Activated naive CD8-positive, alpha-beta T cell treated with anti-CD3 and anti-CD28 coated beads, Interleukin-2, amount 50 U/mL, for 24 hours (primary cell): Measurements from ENCODE around the gene SMYD1.

ENCODE experiments used
- ATAC-seq: fragments of 150-1000 bp; cut with Tn5 transposase; one replicate; pipeline ENCODE4 v1.10.0; 2021
- DNase-seq: peaks from one replicate; pipeline ENCODE4 v3.0.0; 2021
- H3K27ac Mint-ChIP-seq: one replicate; pipeline ENCODE4 v1.8.0; 2021; ENCODE audit warnings: mild to moderate bottlenecking, mixed read lengths
- H3K27me3 Mint-ChIP-seq: one replicate; pipeline ENCODE4 v1.8.0; 2021; ENCODE audit warnings: mixed read lengths
- H3K36me3 Mint-ChIP-seq: one replicate; pipeline ENCODE4 v1.8.0; 2021; ENCODE audit warnings: low read depth, mixed read lengths
- H3K4me1 Mint-ChIP-seq: one replicate; pipeline ENCODE4 v1.8.0; 2021; ENCODE audit warnings: mixed read lengths
- H3K4me3 Mint-ChIP-seq: one replicate; pipeline ENCODE4 v1.8.0; 2021; ENCODE audit warnings: mild to moderate bottlenecking, moderate library complexity, mixed read lengths
- H3K9me3 Mint-ChIP-seq: one replicate; pipeline ENCODE4 v1.8.0; 2021; ENCODE audit warnings: mixed read lengths

Gene SMYD1

GRCh38 chr2:88048541-88048940, 19.1 kb upstream of the SMYD1 start:
- no peaks in the 10 kb centered on the region for H3K27me3 Mint-ChIP-seq
- DNase-seq = no peak
- peaks cover 67% of the 10 kb centered on the region for H3K4me1 Mint-ChIP-seq
- H3K27ac Mint-ChIP-seq = no peak overlapping the region
- no peak for ATAC-seq
- no peaks in the 10 kb centered on the region for H3K9me3 Mint-ChIP-seq
- H3K36me3 Mint-ChIP-seq = peaks cover 42% of the 10 kb centered on the region
- no peak overlapping the region for H3K4me3 Mint-ChIP-seq

GRCh38 chr2:88049622-88050021, 18.0 kb upstream of the SMYD1 start:
- H3K27ac Mint-ChIP-seq = peak overlapping the region; percentile 31
- peaks cover 77% of the 10 kb centered on the region for H3K4me1 Mint-ChIP-seq
- H3K9me3 Mint-ChIP-seq = no peaks in the 10 kb centered on the region

GRCh38 chr2:88051792-88052191, 15.8 kb upstream of the SMYD1 start:
- Mint-ChIP-seq H3K4me1 (peaks cover 75% of the 10 kb centered on the region), H3K9me3 (no peaks in the 10 kb centered on the region), H3K27ac (peak overlapping the region; percentile 99), H3K4me3 (no peak overlapping the region), H3K27me3 (no peaks in the 10 kb centered on the region), H3K36me3 (peaks cover 54% of the 10 kb centered on the region)
- ATAC-seq (no peak), DNase-seq (no peak)

More at GRCh38 chr2:88049622-88050021, 18.0 kb upstream of the SMYD1 start:
- Mint-ChIP-seq H3K4me3 (no peak overlapping the region), H3K36me3 (peaks cover 53% of the 10 kb centered on the region), H3K27me3 (no peaks in the 10 kb centered on the region)
- ATAC-seq (no peak), DNase-seq (no peak)

GRCh38 chr2:88053296-88053695, 14.3 kb upstream of the SMYD1 start:
- ATAC-seq (no peak), DNase-seq (no peak)
- Mint-ChIP-seq H3K36me3 (peaks cover 54% of the 10 kb centered on the region), H3K9me3 (no peaks in the 10 kb centered on the region), H3K4me3 (peak overlapping the region; percentile 99), H3K27me3 (no peaks in the 10 kb centered on the region), H3K27ac (peak overlapping the region; percentile 99), H3K4me1 (peaks cover 80% of the 10 kb centered on the region)

GRCh38 chr2:88053934-88054781, 13.5 kb upstream of the SMYD1 start:
- H3K4me1 Mint-ChIP-seq = peaks cover 83% of the 10 kb centered on the region
- peak overlapping the region; percentile 99 for H3K27ac Mint-ChIP-seq
- H3K9me3 Mint-ChIP-seq = no peaks in the 10 kb centered on the region
- H3K4me3 Mint-ChIP-seq = peak overlapping the region; percentile 99
- ATAC-seq (no peak), DNase-seq (no peak)
- peaks cover 46% of the 10 kb centered on the region for H3K36me3 Mint-ChIP-seq
- H3K27me3 Mint-ChIP-seq = no peaks in the 10 kb centered on the region

- Mint-ChIP-seq H3K36me3 (peaks cover 40% of the 10 kb centered on the region), H3K4me1 (peaks cover 77% of the 10 kb centered on the region), H3K27me3 (no peaks in the 10 kb centered on the region), H3K27ac (peak overlapping the region; percentile 99), H3K4me3 (peak overlapping the region; percentile 99), H3K9me3 (no peaks in the 10 kb centered on the region)
- ATAC-seq = no peak
- DNase-seq = no peak
These were observed 12.7 kb upstream of the SMYD1 start for GRCh38 chr2:88054782-88055370.

GRCh38 chr2:88055371-88056128, 12.1 kb upstream of the SMYD1 start, which contains the start of gene KRCC1:
Gene KRCC1, minus strand, starts transcription at chr2:88055783. Its CDS starts 27,220 bp downstream, at chr2:88028563.
- H3K36me3 Mint-ChIP-seq = peaks cover 40% of the 10 kb centered on the region
- H3K4me1 Mint-ChIP-seq = peaks cover 76% of the 10 kb centered on the region

GRCh38 chr2:88057437-88057844, 10.2 kb upstream of the SMYD1 start:
- DNase-seq (no peak), ATAC-seq (peak; percentile 44)
- no peaks in the 10 kb centered on the region for H3K27me3 Mint-ChIP-seq
- no peaks in the 10 kb centered on the region for H3K9me3 Mint-ChIP-seq
- peaks cover 66% of the 10 kb centered on the region for H3K4me1 Mint-ChIP-seq
- peaks cover 27% of the 10 kb centered on the region for H3K36me3 Mint-ChIP-seq
- H3K4me3 Mint-ChIP-seq = peak overlapping the region; percentile 99
- peak overlapping the region; percentile 39 for H3K27ac Mint-ChIP-seq

More at GRCh38 chr2:88055371-88056128, 12.1 kb upstream of the SMYD1 start, which contains the start of gene KRCC1:
- DNase-seq (peak; percentile 93), ATAC-seq (peak; percentile 91)
- H3K4me3 Mint-ChIP-seq = peak within 1 kb of the TSS; percentile 99
- no peaks in the 10 kb centered on the region for H3K9me3 Mint-ChIP-seq
- no peaks in the 10 kb centered on the region for H3K27me3 Mint-ChIP-seq
- H3K27ac Mint-ChIP-seq = peak within 1 kb of the TSS; percentile 99

GRCh38 chr2:88058191-88058590, 9.4 kb upstream of the SMYD1 start:
- no peak for DNase-seq
- H3K27me3 Mint-ChIP-seq = no peaks in the 10 kb centered on the region
- peak overlapping the region; percentile 30 for H3K27ac Mint-ChIP-seq
- no peaks in the 10 kb centered on the region for H3K9me3 Mint-ChIP-seq
- peaks cover 58% of the 10 kb centered on the region for H3K4me1 Mint-ChIP-seq
- no peak for ATAC-seq
- H3K36me3 Mint-ChIP-seq = peaks cover 21% of the 10 kb centered on the region
- no peak overlapping the region for H3K4me3 Mint-ChIP-seq

- no peaks in the 10 kb centered on the region for H3K27me3 Mint-ChIP-seq
- DNase-seq (no peak), ATAC-seq (peak; percentile 8)
- no peak overlapping the region for H3K27ac Mint-ChIP-seq
- no peak overlapping the region for H3K4me3 Mint-ChIP-seq
- H3K36me3 Mint-ChIP-seq = peaks cover under 1% of the 10 kb centered on the region
- H3K4me1 Mint-ChIP-seq = peaks cover 40% of the 10 kb centered on the region
- H3K9me3 Mint-ChIP-seq = no peaks in the 10 kb centered on the region
These were observed 7.4 kb upstream of the SMYD1 start for GRCh38 chr2:88059979-88060906.

GRCh38 chr2:88060907-88061275, 6.7 kb upstream of the SMYD1 start:
- H3K4me1 Mint-ChIP-seq = peaks cover 37% of the 10 kb centered on the region
- ATAC-seq (no peak), DNase-seq (no peak)
- H3K9me3 Mint-ChIP-seq = no peaks in the 10 kb centered on the region
- no peaks in the 10 kb centered on the region for H3K36me3 Mint-ChIP-seq
- no peak overlapping the region for H3K4me3 Mint-ChIP-seq
- no peaks in the 10 kb centered on the region for H3K27me3 Mint-ChIP-seq
- no peak overlapping the region for H3K27ac Mint-ChIP-seq

- ATAC-seq = no peak
- H3K4me3 Mint-ChIP-seq = no peak overlapping the region
These were observed 6.3 kb upstream of the SMYD1 start for GRCh38 chr2:88061295-88061694.

GRCh38 chr2:88066543-88066942, 1.1 kb upstream of the SMYD1 start:
- ATAC-seq = no peak
- H3K9me3 Mint-ChIP-seq = no peaks in the 10 kb centered on the region
- no peak overlapping the region for H3K27ac Mint-ChIP-seq
- no peak for DNase-seq
- H3K4me1 Mint-ChIP-seq = no peaks in the 10 kb centered on the region
- no peak overlapping the region for H3K4me3 Mint-ChIP-seq
- H3K36me3 Mint-ChIP-seq = no peaks in the 10 kb centered on the region
- H3K27me3 Mint-ChIP-seq = no peaks in the 10 kb centered on the region

More at GRCh38 chr2:88061295-88061694, 6.3 kb upstream of the SMYD1 start:
- Mint-ChIP-seq H3K36me3 (no peaks in the 10 kb centered on the region), H3K4me1 (peaks cover 33% of the 10 kb centered on the region), H3K9me3 (no peaks in the 10 kb centered on the region), H3K27me3 (no peaks in the 10 kb centered on the region), H3K27ac (no peak overlapping the region)
- DNase-seq = no peak

GRCh38 chr2:88067189-88067588, 436 bp upstream of the SMYD1 start:
- no peak for DNase-seq
- H3K27me3 Mint-ChIP-seq = no peaks in the 10 kb centered on the region
- H3K4me1 Mint-ChIP-seq = no peaks in the 10 kb centered on the region
- H3K4me3 Mint-ChIP-seq = no peak overlapping the region
- no peak for ATAC-seq
- H3K9me3 Mint-ChIP-seq = no peaks in the 10 kb centered on the region
- H3K36me3 Mint-ChIP-seq = no peaks in the 10 kb centered on the region
- no peak overlapping the region for H3K27ac Mint-ChIP-seq
